ENCODE results near the gene CDC42EP5.

The CDC42EP5 gene

DNA sequence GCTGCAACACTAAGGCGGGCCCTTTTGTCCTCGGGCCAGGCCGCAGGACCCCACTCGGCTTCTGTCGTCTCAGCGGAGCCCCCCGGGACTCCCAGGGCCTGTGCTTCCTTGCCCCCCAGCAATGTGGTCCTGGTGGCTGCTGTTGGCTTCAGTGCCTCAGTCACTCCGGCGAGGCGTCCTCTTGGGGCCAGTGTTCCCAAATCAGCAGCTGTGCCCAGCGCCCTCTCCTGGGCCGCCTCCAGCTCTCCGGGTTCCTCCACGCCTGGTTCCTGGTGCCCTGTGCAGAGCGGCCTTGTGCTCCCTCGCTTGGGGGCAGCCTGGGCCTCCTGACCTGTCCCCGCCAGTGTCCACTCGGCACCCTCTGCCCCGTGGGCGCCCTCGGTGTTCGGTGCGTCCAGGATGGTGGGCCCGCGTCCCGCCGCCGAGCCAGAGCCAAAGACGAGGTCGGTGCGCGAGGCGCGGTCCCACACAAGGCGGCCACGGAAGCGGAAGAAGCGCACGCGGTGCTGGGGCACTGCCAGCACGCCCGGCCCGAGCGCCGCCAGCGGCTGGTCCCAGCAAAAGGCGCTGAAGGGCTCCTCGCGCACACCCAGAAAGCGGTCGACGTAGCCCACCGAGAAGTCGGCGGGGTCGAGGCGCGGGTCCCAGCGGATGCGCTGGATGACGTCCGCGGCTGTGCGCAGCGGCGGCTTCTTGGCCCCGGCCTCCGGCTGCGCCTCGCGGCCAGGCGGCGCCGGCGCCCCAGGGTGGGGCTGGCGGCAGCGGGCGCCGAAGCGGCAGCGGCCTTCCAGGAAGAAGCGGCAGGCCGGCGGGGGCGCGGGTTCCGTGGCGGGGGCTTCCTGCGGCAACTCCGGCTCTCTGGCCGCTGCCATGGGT lies 10.2 kb downstream of the CDC42EP5 start:
- Histone ChIP-seq H3K27ac (ENCODE audit: low read depth, low read length) (peak overlapping the region; percentile 99), H3K27me3 (ENCODE audit: control insufficient read depth in 1 of 2, insufficient read depth in 2 of 2, low read length in 2 of 2) (no peaks in the 10 kb centered on the region), H3K36me3 (ENCODE audit: control insufficient read depth in 1 of 2, insufficient read depth in 2 of 2, low read length in 2 of 2) (peaks cover 11 to 40% of the 10 kb centered on the region in 2 donors), H3K9me3 (ENCODE audit: control insufficient read depth in 1 of 2, low read length in 2 of 2) (no peaks in the 10 kb centered on the region), H3K9ac (ENCODE audit: low read depth in 1 of 2, low read length in 2 of 2) (peak overlapping the region; percentile 78 to 85), H3K4me1 (ENCODE audit: control insufficient read depth in 1 of 2, insufficient read depth in 2 of 2, low read length in 2 of 2) (peaks cover 15 to 21% of the 10 kb centered on the region in 2 donors), H3K4me3 (ENCODE audit: low read depth in 1 of 2, low read length in 2 of 2) (peak overlapping the region; percentile 69 to 77)

GRCh38 chr19:54462047-54462654 lies 10.9 kb downstream of the CDC42EP5 start:
- H3K27ac ChIP-seq (ENCODE audit: low read depth, low read length): peak overlapping the region; percentile 99
- H3K4me1 ChIP-seq (ENCODE audit: control insufficient read depth in 1 of 2, insufficient read depth in 2 of 2, low read length in 2 of 2): peaks cover 14 to 21% of the 10 kb centered on the region in 2 donors
- H3K4me3 ChIP-seq (ENCODE audit: low read depth in 1 of 2, low read length in 2 of 2): peak overlapping the region; percentile 61 to 77
- peaks cover 15 to 46% of the 10 kb centered on the region in 2 donors for H3K36me3 ChIP-seq (ENCODE audit: control insufficient read depth in 1 of 2, insufficient read depth in 2 of 2, low read length in 2 of 2)
- H3K9me3 ChIP-seq (ENCODE audit: control insufficient read depth in 1 of 2, low read length in 2 of 2): no peaks in the 10 kb centered on the region
- H3K9ac ChIP-seq (ENCODE audit: low read depth in 1 of 2, low read length in 2 of 2): peak overlapping the region; percentile 78 to 85
- H3K27me3 ChIP-seq (ENCODE audit: control insufficient read depth in 1 of 2, insufficient read depth in 2 of 2, low read length in 2 of 2): no peaks in the 10 kb centered on the region

DNA sequence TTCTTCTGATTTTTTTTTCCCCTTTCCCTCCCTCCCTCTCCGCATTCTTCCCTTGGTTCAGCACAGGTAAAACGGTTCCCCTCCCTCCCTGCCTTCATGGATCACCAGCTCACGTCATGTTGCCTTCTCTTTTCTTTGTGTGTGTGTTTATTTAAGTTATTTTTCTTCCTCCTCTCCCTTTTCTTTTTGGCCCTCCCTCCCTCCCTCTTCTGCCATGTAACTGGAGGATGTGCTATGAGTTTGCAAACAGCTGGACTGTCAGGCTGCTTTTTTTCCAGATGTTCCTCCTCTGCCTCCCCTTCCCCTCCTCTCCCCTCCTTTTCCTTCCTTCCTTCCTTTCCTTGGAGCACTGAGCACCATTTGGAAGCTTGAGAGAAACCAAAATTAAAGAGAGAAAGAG lies 11.5 kb downstream of the CDC42EP5 start:
- no peaks in the 10 kb centered on the region for H3K27me3 ChIP-seq (ENCODE audit: control insufficient read depth in 1 of 2, insufficient read depth in 2 of 2, low read length in 2 of 2)
- peaks cover 21 to 52% of the 10 kb centered on the region in 2 donors for H3K36me3 ChIP-seq (ENCODE audit: control insufficient read depth in 1 of 2, insufficient read depth in 2 of 2, low read length in 2 of 2)
- H3K4me1 ChIP-seq (ENCODE audit: control insufficient read depth in 1 of 2, insufficient read depth in 2 of 2, low read length in 2 of 2): peaks cover 12 to 21% of the 10 kb centered on the region in 2 donors
- peak overlapping the region; percentile 99 for H3K27ac ChIP-seq (ENCODE audit: low read depth, low read length)
- peak overlapping the region; percentile 78 to 85 for H3K9ac ChIP-seq (ENCODE audit: low read depth in 1 of 2, low read length in 2 of 2)
- H3K9me3 ChIP-seq (ENCODE audit: control insufficient read depth in 1 of 2, low read length in 2 of 2): no peaks in the 10 kb centered on the region
- H3K4me3 ChIP-seq (ENCODE audit: low read depth in 1 of 2, low read length in 2 of 2): peak overlapping the region; percentile 61 to 77

- H3K36me3 ChIP-seq (ENCODE audit: control insufficient read depth in 1 of 2, insufficient read depth in 2 of 2, low read length in 2 of 2): peaks cover 23 to 56% of the 10 kb centered on the region in 2 donors
- peak overlapping the region; percentile 29 to 32 for H3K4me3 ChIP-seq (ENCODE audit: low read depth in 1 of 2, low read length in 2 of 2)
- H3K9me3 ChIP-seq (ENCODE audit: control insufficient read depth in 1 of 2, low read length in 2 of 2): no peaks in the 10 kb centered on the region
- no peaks in the 10 kb centered on the region for H3K27me3 ChIP-seq (ENCODE audit: control insufficient read depth in 1 of 2, insufficient read depth in 2 of 2, low read length in 2 of 2)
- no peak overlapping the region for H3K9ac ChIP-seq (ENCODE audit: low read depth in 1 of 2, low read length in 2 of 2)
- H3K27ac ChIP-seq (ENCODE audit: low read depth, low read length): peak overlapping the region; percentile 56
- peaks cover 8 to 21% of the 10 kb centered on the region in 2 donors for H3K4me1 ChIP-seq (ENCODE audit: control insufficient read depth in 1 of 2, insufficient read depth in 2 of 2, low read length in 2 of 2)
These were observed 11.9 kb downstream of the CDC42EP5 start for GRCh38 chr19:54461210-54461609.

DNA sequence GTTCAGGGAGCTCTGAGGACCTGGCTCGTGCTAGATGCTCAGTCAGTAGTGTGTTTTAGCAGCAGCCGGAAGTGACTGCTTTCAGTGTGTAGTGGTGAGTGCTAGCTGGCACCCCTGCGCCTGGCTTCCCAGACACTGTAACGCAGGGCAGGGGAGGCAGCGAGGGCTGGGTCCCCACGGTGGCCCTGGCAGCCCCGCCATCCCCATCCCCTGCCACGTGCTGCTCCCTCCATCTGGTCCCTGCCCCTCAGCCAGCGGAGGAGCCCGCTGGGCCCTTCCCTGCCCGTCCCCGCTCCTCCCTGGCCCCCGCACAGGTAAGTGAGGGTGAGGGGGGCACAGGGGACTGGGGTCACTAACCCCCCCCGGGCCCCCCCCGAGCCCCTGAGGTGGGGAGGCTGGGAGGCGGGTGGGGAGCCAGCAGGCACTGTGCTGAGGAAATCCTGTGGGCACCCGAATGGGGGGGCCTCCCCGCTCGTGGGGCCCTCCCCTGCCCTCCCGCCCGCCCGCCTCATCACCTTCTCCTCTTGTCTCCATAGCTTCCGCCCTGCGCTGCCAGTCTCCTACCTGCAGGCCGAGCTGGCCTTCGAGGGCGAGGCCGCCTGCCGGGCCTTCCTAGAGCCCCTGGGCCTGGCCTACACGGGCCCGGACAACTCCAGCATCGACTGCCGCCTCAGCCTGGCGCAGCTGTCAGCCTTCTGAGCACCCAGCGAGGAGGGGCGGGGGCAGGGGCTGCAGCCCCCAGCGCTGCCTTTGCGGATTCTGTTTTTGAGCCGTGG lies 12.7 kb downstream of the CDC42EP5 start:
- H3K27ac ChIP-seq (ENCODE audit: low read depth, low read length): no peak overlapping the region
- H3K9ac ChIP-seq (ENCODE audit: low read depth in 1 of 2, low read length in 2 of 2): no peak overlapping the region
- H3K4me3 ChIP-seq (ENCODE audit: low read depth in 1 of 2, low read length in 2 of 2): no peak overlapping the region
- peaks cover 24 to 60% of the 10 kb centered on the region in 2 donors for H3K36me3 ChIP-seq (ENCODE audit: control insufficient read depth in 1 of 2, insufficient read depth in 2 of 2, low read length in 2 of 2)
- H3K9me3 ChIP-seq (ENCODE audit: control insufficient read depth in 1 of 2, low read length in 2 of 2): no peaks in the 10 kb centered on the region
- peaks cover 7 to 21% of the 10 kb centered on the region in 2 donors for H3K4me1 ChIP-seq (ENCODE audit: control insufficient read depth in 1 of 2, insufficient read depth in 2 of 2, low read length in 2 of 2)
- no peaks in the 10 kb centered on the region for H3K27me3 ChIP-seq (ENCODE audit: control insufficient read depth in 1 of 2, insufficient read depth in 2 of 2, low read length in 2 of 2)

DNA sequence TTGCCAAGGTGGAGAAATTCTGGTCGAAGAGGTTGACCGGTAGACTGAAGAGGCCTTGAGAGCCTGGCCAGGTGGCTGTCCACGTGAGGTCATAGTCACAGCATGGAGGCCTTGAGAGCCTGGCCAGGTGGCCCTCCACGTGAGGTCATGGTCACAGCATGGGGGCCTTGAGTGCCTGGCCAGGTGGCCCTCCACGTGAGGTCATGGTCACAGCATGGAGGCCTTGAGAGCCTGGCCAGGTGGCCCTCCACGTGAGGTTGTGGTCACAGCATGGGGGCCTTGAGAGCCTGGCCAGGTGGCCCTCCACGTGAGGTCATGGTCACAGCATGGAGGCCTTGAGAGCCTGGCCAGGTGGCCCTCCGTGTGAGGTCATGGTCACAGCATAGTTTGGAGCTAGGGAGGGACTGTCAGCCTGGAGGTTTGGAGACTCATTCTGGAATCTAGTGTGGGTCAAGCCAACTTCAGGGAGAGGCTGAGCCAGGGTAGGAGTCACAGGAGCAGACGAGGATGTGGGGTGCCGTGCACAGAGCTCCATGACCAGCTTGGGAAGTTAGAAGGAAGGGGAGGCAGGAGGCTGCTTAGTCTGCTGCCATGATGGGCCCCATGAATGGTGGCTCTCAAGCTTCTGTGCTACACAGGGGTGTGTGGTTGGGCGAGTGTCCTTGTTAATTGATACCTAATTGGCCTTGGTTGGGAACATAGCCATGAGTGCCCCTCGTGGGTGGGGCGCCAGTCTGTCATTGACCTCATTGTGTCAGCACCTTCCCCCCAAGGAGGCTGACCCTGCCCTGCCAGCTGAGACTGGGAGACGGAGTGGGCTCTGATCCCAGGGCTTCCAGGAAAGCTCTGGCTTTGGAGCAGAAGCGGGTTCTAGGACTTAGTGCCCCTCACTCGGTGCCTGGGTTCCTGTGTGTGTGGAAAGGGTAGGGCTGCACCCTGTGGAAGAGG lies 13.5 kb downstream of the CDC42EP5 start:
- H3K4me1 ChIP-seq (ENCODE audit: control insufficient read depth in 1 of 2, insufficient read depth in 2 of 2, low read length in 2 of 2): peaks cover 7 to 21% of the 10 kb centered on the region in 2 donors
- no peak overlapping the region for H3K27ac ChIP-seq (ENCODE audit: low read depth, low read length)
- H3K36me3 ChIP-seq (ENCODE audit: control insufficient read depth in 1 of 2, insufficient read depth in 2 of 2, low read length in 2 of 2): peaks cover 33 to 69% of the 10 kb centered on the region in 2 donors
- no peak overlapping the region for H3K4me3 ChIP-seq (ENCODE audit: low read depth in 1 of 2, low read length in 2 of 2)
- no peaks in the 10 kb centered on the region for H3K27me3 ChIP-seq (ENCODE audit: control insufficient read depth in 1 of 2, insufficient read depth in 2 of 2, low read length in 2 of 2)
- no peaks in the 10 kb centered on the region for H3K9me3 ChIP-seq (ENCODE audit: control insufficient read depth in 1 of 2, low read length in 2 of 2)
- H3K9ac ChIP-seq (ENCODE audit: low read depth in 1 of 2, low read length in 2 of 2): no peak overlapping the region

DNA sequence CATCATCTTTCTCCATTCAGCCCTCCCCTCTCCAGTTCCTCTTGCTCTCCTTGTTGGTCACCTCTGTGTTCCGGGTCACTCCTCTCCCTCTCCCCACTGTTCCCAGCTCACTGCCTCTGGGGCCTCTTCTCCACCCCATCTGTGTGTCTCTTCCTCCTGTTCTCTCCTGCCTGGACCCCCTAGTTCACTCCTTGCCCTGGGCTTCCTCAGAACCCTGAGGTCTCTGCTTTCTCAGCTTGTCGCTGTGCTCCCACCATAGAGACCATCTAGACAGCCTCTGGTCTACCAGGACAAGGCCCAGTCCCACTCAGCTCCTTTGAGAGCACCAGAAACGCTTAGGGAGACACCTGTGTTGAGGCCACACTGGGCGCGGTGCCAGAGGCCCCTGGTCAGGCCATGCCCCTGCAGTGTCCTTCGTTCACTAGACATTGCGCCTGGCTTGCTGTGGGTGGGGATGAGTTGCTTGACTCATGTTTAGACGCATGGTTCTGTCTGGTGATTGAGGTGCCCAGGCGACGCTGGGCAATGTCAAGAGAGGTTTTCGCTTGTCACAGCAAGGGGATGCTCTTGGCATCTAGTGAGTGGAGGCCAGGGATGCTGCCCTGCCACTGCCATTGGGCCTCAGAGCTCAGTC lies 14.3 kb downstream of the CDC42EP5 start:
- Histone ChIP-seq H3K27ac (ENCODE audit: low read depth, low read length) (no peak overlapping the region), H3K9me3 (ENCODE audit: control insufficient read depth in 1 of 2, low read length in 2 of 2) (no peaks in the 10 kb centered on the region), H3K4me1 (ENCODE audit: control insufficient read depth in 1 of 2, insufficient read depth in 2 of 2, low read length in 2 of 2) (peaks cover 7 to 21% of the 10 kb centered on the region in 2 donors), H3K4me3 (ENCODE audit: low read depth in 1 of 2, low read length in 2 of 2) (no peak overlapping the region), H3K9ac (ENCODE audit: low read depth in 1 of 2, low read length in 2 of 2) (no peak overlapping the region), H3K27me3 (ENCODE audit: control insufficient read depth in 1 of 2, insufficient read depth in 2 of 2, low read length in 2 of 2) (no peaks in the 10 kb centered on the region), H3K36me3 (ENCODE audit: control insufficient read depth in 1 of 2, insufficient read depth in 2 of 2, low read length in 2 of 2) (peaks cover 41 to 77% of the 10 kb centered on the region in 2 donors)

- peaks cover 7 to 21% of the 10 kb centered on the region in 2 donors for H3K4me1 ChIP-seq (ENCODE audit: control insufficient read depth in 1 of 2, insufficient read depth in 2 of 2, low read length in 2 of 2)
- H3K4me3 ChIP-seq (ENCODE audit: low read depth in 1 of 2, low read length in 2 of 2): no peak overlapping the region
- H3K36me3 ChIP-seq (ENCODE audit: control insufficient read depth in 1 of 2, insufficient read depth in 2 of 2, low read length in 2 of 2): peaks cover 48 to 84% of the 10 kb centered on the region in 2 donors
- H3K9ac ChIP-seq (ENCODE audit: low read depth in 1 of 2, low read length in 2 of 2): no peak overlapping the region
- no peaks in the 10 kb centered on the region for H3K27me3 ChIP-seq (ENCODE audit: control insufficient read depth in 1 of 2, insufficient read depth in 2 of 2, low read length in 2 of 2)
- no peaks in the 10 kb centered on the region for H3K9me3 ChIP-seq (ENCODE audit: control insufficient read depth in 1 of 2, low read length in 2 of 2)
- H3K27ac ChIP-seq (ENCODE audit: low read depth, low read length): no peak overlapping the region
These were observed 15.1 kb downstream of the CDC42EP5 start for GRCh38 chr19:54457773-54458647.

Measured in duodenal mucosa (tissue), 2 donors.